Right lobe of liver (tissue), 6 donors: Measurements from ENCODE around the gene ZNF202. TPM values are rescaled to one million over a fixed set of nuclear protein-coding genes. Genes with fewer than 3 reads are reported as not detected.

Source experiments
- ATAC-seq, 4 donors: fragments of 200-7000 bp; cut with Tn5 transposase; one replicate each; pipeline ENCODE4 v1.9.1; 2020; ENCODE audit warnings: mild to moderate bottlenecking in 4 of 4, moderate library complexity in 4 of 4
- DNase-seq, 3 donors: peaks; one replicate each; pipeline ENCODE4 v3.0.0-alpha.2; 2020
- H3K27ac ChIP-seq, 3 donors: fragments of 200-600 bp; one replicate each; pipeline ENCODE4 v1.8.0; 2022
- H3K27me3 ChIP-seq, 2 donors: fragments of 200-600 bp; one replicate each; pipeline ENCODE4 v1.8.0; 2022
- H3K36me3 ChIP-seq, 4 donors: fragments of 200-600 bp; sonication (generic) in 1 of 4; one replicate each; pipeline versions ENCODE4 v1.5.1 to v1.8.0; 2017 to 2022; ENCODE audit warnings: control low read depth in 1 of 4
- H3K4me1 ChIP-seq, 4 donors: fragments of 200-600 bp; sonication (generic) in 1 of 4; one replicate each; pipeline versions ENCODE4 v1.5.1 to v1.8.0; 2017 to 2022; ENCODE audit warnings: control low read depth in 1 of 4
- H3K4me3 ChIP-seq, 3 donors: fragments of 200-600 bp; one replicate each; pipeline ENCODE4 v1.8.0; 2022
- H3K9me3 ChIP-seq, 4 donors: fragments of 200-600 bp; sonication (generic) in 1 of 4; one replicate each; pipeline versions ENCODE4 v1.5.1 to v1.8.0; 2017 to 2022; ENCODE audit warnings: control low read depth in 1 of 4
- CTCF ChIP-seq, 4 donors: fragments of 200-600 bp in 3 of 4; fragments of 450-650 bp in 1 of 4; IDR thresholded peaks; one replicate each; pipeline versions ENCODE4 v1.5.1 to v1.8.0; 2016 to 2022; ENCODE audit warnings: antibody characterized with exemption in 4 of 4, mild to moderate bottlenecking in 2 of 4
- POLR2A ChIP-seq: fragments of 450-650 bp; IDR thresholded peaks from one replicate; pipeline ENCODE4 v1.6.1; 2017; ENCODE audit warnings: antibody characterized with exemption, mild to moderate bottlenecking
- WGBS: methylation state at CpG from one replicate; pipeline ENCODE4 v1.1.6; 2018; ENCODE audit warnings: low coverage, low lambda C conversion rate; ENCODE audit not compliant: insufficient coverage; ENCODE audit errors: missing lambda C conversion rate; 5-methylcytosine and 5-hydroxymethylcytosine counted together
- intact Hi-C, 2 donors: fragments of 100-400 bp; cut with DNase I; formaldehyde crosslinking; loops; one replicate each; pipeline versions ENCODE4 v1.11.2 to v1.14.1; 2022
- total RNA-seq, 6 experiments: library from RNA; depleted of rRNA in 2 of 6; stranded (reverse); fragments of >200 nt in 2 of 6; fragmentation: NEBNext Ultra II Directional in 3 of 6; extraction: Animal tissue kit (Norgen Biotek cat#: 25700) in 3 of 6; gene quantifications; one replicate each; pipeline versions ENCODE4 v1.1.0 to v1.2.4, GENCODE V29; 2016 to 2023
- donor health status: DM: no; HTN: yes; CAD: no.
- donor health status: DM: no; HTN: no; CAD: no.
- donor health status: DM: no; HTN: no; CAD: no.
- donor health status: DM: no; HTN: yes; CAD: no.
- donor health status: DM: no; HTN: yes; CAD: no.

Gene ZNF202
- total RNA-seq, 6 experiments from 2014 or later: 2.0 to 4.0 (median 2.7) TPM

GRCh38 chr11:123690485-123690884 is 51.0 kb downstream of the ZNF202 start:
- Histone ChIP-seq H3K4me1 (no peaks in the 10 kb centered on the region), H3K27ac (no peak overlapping the region), H3K27me3 (no peaks in the 10 kb centered on the region), H3K4me3 (no peak overlapping the region), H3K9me3 (no peaks in the 10 kb centered on the region), H3K36me3 (no peaks in the 10 kb centered on the region)
- WGBS: 48% methylated on average over 3 of the region's 3 CpGs
- intact Hi-C loops: no loop called here
- TF ChIP-seq CTCF (IDR thresholded peaks at IDR 0.05): no peak
- no peak for TF ChIP-seq POLR2A
- DNase-seq (no peak), ATAC-seq (no peak)

DNA sequence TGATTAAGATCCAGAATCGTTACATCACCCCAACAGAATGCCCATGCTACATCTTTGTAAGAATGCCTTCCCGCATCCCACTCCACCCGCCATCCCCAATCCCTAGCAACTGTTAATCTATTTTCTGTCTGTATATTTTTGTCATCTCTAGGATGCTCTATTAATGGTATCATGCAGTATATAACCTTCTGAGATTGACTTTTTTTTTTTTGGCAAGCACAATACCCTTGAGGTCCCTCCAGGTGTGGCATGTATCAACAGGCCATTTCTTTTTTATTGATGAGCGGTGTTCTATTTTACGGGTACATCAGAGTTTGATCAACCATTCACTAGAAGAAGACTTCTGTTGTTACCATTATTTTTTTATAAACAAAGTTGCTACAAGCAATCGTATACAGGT is 56.9 kb downstream of the ZNF202 start:
- TF ChIP-seq CTCF (IDR thresholded peaks at IDR 0.05) (no peak), POLR2A (no peak)
- H3K27ac ChIP-seq: no peak overlapping the region
- ATAC-seq (no peak), DNase-seq (no peak)
- 85% methylated on average over 6 of the region's 6 CpGs for WGBS
- no peaks in the 10 kb centered on the region for H3K4me1 ChIP-seq
- H3K4me3 ChIP-seq: no peak overlapping the region
- H3K27me3 ChIP-seq: no peaks in the 10 kb centered on the region
- H3K9me3 ChIP-seq: no peaks in the 10 kb centered on the region
- intact Hi-C loops: no loop called here
- H3K36me3 ChIP-seq: no peaks in the 10 kb centered on the region

- H3K27ac ChIP-seq: no peak overlapping the region
- ATAC-seq: no peak
Observed at GRCh38 chr11:123683428-123684170, 57.9 kb downstream of the ZNF202 start.

DNA sequence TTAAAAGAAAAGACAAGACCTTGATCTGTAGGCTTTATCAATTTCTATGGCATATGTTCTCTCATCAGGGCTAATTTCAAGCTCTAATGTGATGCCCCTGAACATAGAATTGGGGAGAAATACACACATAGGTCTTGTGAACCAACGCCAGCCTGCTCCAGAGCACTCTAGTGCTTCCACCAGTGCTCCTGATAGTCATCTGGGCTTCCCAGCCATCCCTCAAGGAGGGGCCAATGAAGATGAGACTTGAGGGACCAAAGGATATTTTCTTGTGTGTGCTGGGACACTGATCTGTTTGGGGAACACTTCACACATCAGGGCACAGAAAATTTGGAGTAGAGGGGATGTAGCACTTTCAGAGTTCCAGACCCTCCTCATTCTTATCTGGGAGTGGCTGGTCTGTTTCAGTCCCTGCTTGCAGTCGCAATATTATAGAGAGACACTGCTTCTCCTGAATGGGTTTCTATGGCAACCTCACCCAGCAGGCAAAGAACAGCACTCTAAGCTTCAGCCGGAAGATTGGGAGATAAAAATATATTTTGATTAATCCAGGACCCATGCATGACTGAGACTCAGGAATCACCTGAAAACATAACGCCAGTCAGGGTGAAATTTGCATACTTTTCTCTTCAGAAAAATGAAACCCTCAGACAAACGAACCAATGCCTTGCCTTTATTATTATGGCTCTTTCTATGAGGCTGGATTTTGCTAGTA is 58.6 kb downstream of the ZNF202 start:
- no peak overlapping the region for H3K4me3 ChIP-seq
- intact Hi-C loops: no loop called here
- ATAC-seq (no peak), DNase-seq (no peak)
- H3K36me3 ChIP-seq: no peaks in the 10 kb centered on the region
- no peak overlapping the region for H3K27ac ChIP-seq
- H3K27me3 ChIP-seq: no peaks in the 10 kb centered on the region
- no peaks in the 10 kb centered on the region for H3K4me1 ChIP-seq
- no peaks in the 10 kb centered on the region for H3K9me3 ChIP-seq
- TF ChIP-seq CTCF (IDR thresholded peaks at IDR 0.05) (no peak), POLR2A (no peak)
- WGBS: 48% methylated on average over 5 of the region's 5 CpGs

More at GRCh38 chr11:123683428-123684170, 57.9 kb downstream of the ZNF202 start:
- no peak for DNase-seq
- no peaks in the 10 kb centered on the region for H3K27me3 ChIP-seq
- no peaks in the 10 kb centered on the region for H3K4me1 ChIP-seq
- 24% methylated on average over 7 of the region's 8 CpGs for WGBS
- H3K36me3 ChIP-seq: no peaks in the 10 kb centered on the region
- no peak for TF ChIP-seq CTCF (IDR thresholded peaks at IDR 0.05)
- TF ChIP-seq POLR2A: no peak
- H3K9me3 ChIP-seq: no peaks in the 10 kb centered on the region
- intact Hi-C loops: no loop called here
- H3K4me3 ChIP-seq: no peak overlapping the region
